Left lung (tissue), 10 donors: ENCODE results near the gene UXS1. TPM values are rescaled to one million over a fixed set of nuclear protein-coding genes. Genes with fewer than 3 reads are reported as not detected.
A peak's percentile ranks its signal among the peaks of the same experiment; 100 is the strongest.

ENCODE experiments used
- ATAC-seq: fragments of 200-7000 bp; cut with Tn5 transposase; one replicate; pipeline ENCODE4 v1.9.1; 2020; ENCODE audit warnings: moderate library complexity
- DNase-seq, 4 donors: peaks; one replicate each; pipeline ENCODE4 v3.0.0-alpha.2; 2013 to 2020
- H3K27ac ChIP-seq, 2 donors: fragments of 200-600 bp; sonication (generic) in 1 of 2; one replicate each; pipeline versions ENCODE4 v1.5.0 to v1.8.0; 2020 to 2021
- H3K27me3 ChIP-seq, 2 donors: fragments of 200-600 bp; sonication (generic) in 1 of 2; one replicate each; pipeline versions ENCODE4 v1.5.0 to v1.8.0; 2020 to 2021
- H3K36me3 ChIP-seq, 2 donors: fragments of 200-600 bp; sonication (generic) in 1 of 2; one replicate each; pipeline versions ENCODE4 v1.5.0 to v1.8.0; 2020 to 2021
- H3K4me1 ChIP-seq, 2 donors: fragments of 200-600 bp; one replicate each; pipeline ENCODE4 v1.8.0; 2021
- H3K4me3 ChIP-seq, 2 donors: fragments of 200-600 bp; sonication (generic) in 1 of 2; one replicate each; pipeline versions ENCODE4 v1.5.0 to v1.8.0; 2020 to 2021; ENCODE audit warnings: mild to moderate bottlenecking in 1 of 2
- H3K9me3 ChIP-seq, 2 donors: fragments of 200-600 bp; sonication (generic) in 1 of 2; one replicate each; pipeline versions ENCODE4 v1.5.0 to v1.8.0; 2020 to 2021
- CTCF ChIP-seq, 2 donors: fragments of 200-600 bp; sonication (generic) in 1 of 2; IDR thresholded peaks; one replicate each; pipeline versions ENCODE4 v1.5.0 to v1.8.0; 2021; ENCODE audit warnings: antibody characterized with exemption in 2 of 2
- intact Hi-C, 2 donors: fragments of 100-400 bp; cut with DNase I; formaldehyde crosslinking; loops; one replicate each; pipeline versions ENCODE4 v1.11.2 to v1.14.2; 2022
- polyA plus RNA-seq, 6 donors: library from polyadenylated mRNA; unstranded; fragments of 120-200 nt; gene quantifications; one replicate each; pipeline ENCODE4 v1.2.1, GENCODE V29; 2013; ENCODE audit not compliant: insufficient read length in 6 of 6
- total RNA-seq, 2 donors: library from RNA; stranded (reverse); fragmentation: NEBNext Ultra II Directional; extraction: Animal tissue kit (Norgen Biotek cat#: 25700); gene quantifications; one replicate each; pipeline ENCODE4 v1.2.1, GENCODE V29; 2021
- donor health status: DM: no; HTN: yes; CAD: no.
- donor health status: DM: no; HTN: no; CAD: no.

The UXS1 gene
- total and polyA plus RNA-seq, 8 donors = 46.9 to 98.5 (median 87.4) TPM

DNA sequence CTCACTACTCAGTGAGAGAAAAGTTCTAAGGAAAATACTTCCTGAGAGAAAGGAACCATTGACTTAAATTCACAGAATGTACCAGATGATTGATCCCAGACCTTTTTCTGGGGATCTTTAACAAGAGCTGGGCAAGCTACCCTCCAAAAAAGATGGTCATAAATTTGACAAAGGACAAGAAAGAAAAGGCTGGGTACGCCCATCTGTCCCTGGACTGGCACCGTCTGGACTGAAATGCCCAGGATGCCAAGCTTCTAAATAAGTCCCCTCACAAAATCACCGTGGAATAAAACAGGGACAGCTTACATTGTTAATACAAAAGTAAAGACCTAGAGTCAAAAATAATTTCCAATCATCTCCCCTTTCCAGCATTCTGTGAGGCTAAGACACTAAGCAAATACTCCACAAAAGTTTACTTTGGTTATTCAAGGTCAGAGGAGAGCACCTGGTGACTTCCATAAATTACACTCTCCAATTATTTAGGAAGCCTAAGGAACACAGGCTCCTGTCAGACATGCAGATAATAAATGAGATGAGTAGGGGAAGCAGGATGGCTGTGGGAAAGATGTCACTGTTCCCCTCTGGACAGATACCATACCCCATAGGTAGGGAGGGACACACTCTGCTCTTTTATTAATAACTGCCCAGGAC lies 69.9 kb downstream of the UXS1 start:
- no peak overlapping the region for H3K4me3 ChIP-seq
- intact Hi-C loops = no loop called here
- H3K36me3 ChIP-seq = peaks cover 0 to 51% of the 10 kb centered on the region in 2 donors
- H3K4me1 ChIP-seq = peaks cover 0 to 5% of the 10 kb centered on the region in 2 donors
- H3K27me3 ChIP-seq = no peaks in the 10 kb centered on the region
- ATAC-seq = peak; percentile 85
- no peak for TF ChIP-seq CTCF (IDR thresholded peaks at IDR 0.05)
- H3K9me3 ChIP-seq = no peaks in the 10 kb centered on the region
- DNase-seq = no peak
- H3K27ac ChIP-seq = no peak overlapping the region

DNA sequence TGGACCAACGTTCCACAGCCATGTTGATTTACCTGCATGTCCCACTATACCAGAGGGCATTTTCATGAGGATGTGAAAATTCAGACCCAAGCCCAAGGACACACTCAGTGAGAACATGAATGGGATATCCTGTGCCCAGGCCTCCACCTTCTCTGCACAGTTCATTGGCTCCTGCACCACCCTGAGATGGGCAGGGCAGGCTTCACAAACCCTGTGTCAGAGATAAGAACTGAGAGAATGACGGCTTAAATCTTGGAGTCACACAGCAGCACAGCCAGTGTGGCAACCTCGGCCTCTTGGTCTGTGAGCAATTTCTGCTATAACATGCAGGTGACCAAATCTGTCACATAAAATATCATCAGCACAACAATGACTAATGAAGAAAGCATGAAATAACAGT lies 71.9 kb downstream of the UXS1 start:
- H3K9me3 ChIP-seq = no peaks in the 10 kb centered on the region
- no peak for TF ChIP-seq CTCF (IDR thresholded peaks at IDR 0.05)
- no peak overlapping the region for H3K27ac ChIP-seq
- ATAC-seq (no peak), DNase-seq (no peak)
- H3K4me3 ChIP-seq = no peak overlapping the region
- intact Hi-C loops = no loop called here
- no peaks in the 10 kb centered on the region for H3K27me3 ChIP-seq
- H3K4me1 ChIP-seq = peaks cover 0 to 5% of the 10 kb centered on the region in 2 donors
- H3K36me3 ChIP-seq = peaks cover 0 to 52% of the 10 kb centered on the region in 2 donors

- no peak overlapping the region for H3K27ac ChIP-seq
- no peaks in the 10 kb centered on the region for H3K9me3 ChIP-seq
- H3K36me3 ChIP-seq = peaks cover 0 to 55% of the 10 kb centered on the region in 2 donors
- H3K4me1 ChIP-seq = peaks cover 0 to 4% of the 10 kb centered on the region in 2 donors
- H3K27me3 ChIP-seq = no peaks in the 10 kb centered on the region
- TF ChIP-seq CTCF (IDR thresholded peaks at IDR 0.05) = no peak
- DNase-seq (no peak), ATAC-seq (no peak)
- intact Hi-C loops = no loop called here
- H3K4me3 ChIP-seq = no peak overlapping the region
These were observed 73.7 kb downstream of the UXS1 start for GRCh38 chr2:106120432-106120831.

DNA sequence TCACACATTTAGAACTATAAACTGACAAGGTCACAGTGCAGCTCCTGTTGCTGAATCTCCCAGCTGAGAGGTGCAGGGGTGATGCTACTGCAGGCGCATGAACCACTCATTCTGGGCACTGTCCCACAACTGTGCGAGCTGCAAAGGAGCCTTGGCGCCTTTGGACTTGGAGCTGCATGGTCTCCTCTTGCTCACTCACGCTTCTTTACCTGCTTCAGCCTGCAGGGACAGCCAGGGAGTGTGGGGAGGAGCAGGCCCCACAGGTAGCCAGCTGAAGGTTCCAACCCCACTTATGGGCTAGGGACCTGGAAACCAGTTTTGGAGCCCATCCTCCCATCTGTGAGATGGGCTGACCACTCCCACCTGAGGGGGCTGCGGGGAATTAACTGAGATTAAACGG lies 75.0 kb downstream of the UXS1 start:
- intact Hi-C loops = no loop called here
- ATAC-seq = no peak
- no peak for DNase-seq
- H3K27me3 ChIP-seq = no peaks in the 10 kb centered on the region
- no peak for TF ChIP-seq CTCF (IDR thresholded peaks at IDR 0.05)
- no peak overlapping the region for H3K27ac ChIP-seq
- H3K9me3 ChIP-seq = no peaks in the 10 kb centered on the region
- peaks cover 0 to 3% of the 10 kb centered on the region in 2 donors for H3K4me1 ChIP-seq
- H3K4me3 ChIP-seq = no peak overlapping the region
- peaks cover 0 to 52% of the 10 kb centered on the region in 2 donors for H3K36me3 ChIP-seq

GRCh38 chr2:106117882-106118684 lies 76.0 kb downstream of the UXS1 start:
- H3K36me3 ChIP-seq = peaks cover 0 to 57% of the 10 kb centered on the region in 2 donors
- H3K4me3 ChIP-seq = no peak overlapping the region
- H3K27ac ChIP-seq = no peak overlapping the region
- intact Hi-C loops = no loop called here
- H3K4me1 ChIP-seq = peaks cover 0 to 4% of the 10 kb centered on the region in 2 donors
- no peak for TF ChIP-seq CTCF (IDR thresholded peaks at IDR 0.05)
- ATAC-seq = no peak
- DNase-seq = no peak
- no peaks in the 10 kb centered on the region for H3K9me3 ChIP-seq
- H3K27me3 ChIP-seq = no peaks in the 10 kb centered on the region
